ENCODE measurements around the gene ESRP2.

GRCh38 chr16:68250951-68251350 lies 15.0 kb upstream of the ESRP2 start:
- TF ChIP-seq TAF1 (IDR thresholded peaks at IDR 0.05; ENCODE audit: borderline replicate concordance, insufficient read depth, low read length) (no peak), REST (IDR thresholded peaks at IDR 0.05; ENCODE audit: insufficient read depth in 1 of 2, low read depth in 2 of 2, low read length in 2 of 2) (no peak), POLR2AphosphoS5 (IDR thresholded peaks at IDR 0.05; ENCODE audit: low read depth, low read length) (no peak), FOXP2 (optimal IDR thresholded peaks at IDR 0.05; ENCODE audit: borderline replicate concordance, extremely low read depth, extremely low read length, insufficient read depth) (no peak), SIN3A (IDR thresholded peaks at IDR 0.05; ENCODE audit: borderline replicate concordance, insufficient read depth, low read length) (no peak)

Measured in PFSK-1 (cell line).